ENCODE measurements around the gene STAB2. TPM values are rescaled to one million over a fixed set of nuclear protein-coding genes. Genes with fewer than 3 reads are reported as not detected.

The STAB2 gene
- polyA plus RNA-seq, 1 donor from 2014 or later, result not detected

DNA sequence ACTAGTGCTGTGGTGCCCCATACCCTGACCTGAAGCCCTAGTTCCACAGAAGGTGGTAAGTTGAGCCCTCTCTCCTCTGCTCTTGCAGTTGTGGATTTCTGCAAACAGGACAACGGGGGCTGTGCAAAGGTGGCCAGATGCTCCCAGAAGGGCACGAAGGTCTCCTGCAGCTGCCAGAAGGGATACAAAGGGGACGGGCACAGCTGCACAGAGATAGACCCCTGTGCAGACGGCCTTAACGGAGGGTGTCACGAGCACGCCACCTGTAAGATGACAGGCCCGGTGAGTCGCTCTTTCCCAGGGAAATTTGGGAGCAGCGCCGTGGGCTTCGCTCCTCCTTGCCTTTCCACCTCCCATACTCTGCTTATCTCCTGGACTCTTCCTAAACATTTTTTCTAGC lies 161.8 kb downstream of the STAB2 start:
- Histone ChIP-seq H3K36me3 (ENCODE audit: insufficient read depth, low read length) (no peaks in the 10 kb centered on the region), H2AFZ (ENCODE audit: low read depth, low read length) (no peak overlapping the region), H3K4me3 (ENCODE audit: low read length) (no peak overlapping the region), H3K9me2 (ENCODE audit: insufficient read depth, low read length) (no peaks in the 10 kb centered on the region), H4K20me1 (ENCODE audit: insufficient read depth) (no peaks in the 10 kb centered on the region), H3F3A (ENCODE audit: insufficient read depth, low read length, poor library complexity, severe bottlenecking) (no peaks in the 10 kb centered on the region), H3K27ac (ENCODE audit: low read length) (no peak overlapping the region), H3K4me2 (ENCODE audit: low read length) (no peak overlapping the region), H3K79me2 (replicated peaks; ENCODE audit: insufficient read depth, low read length) (no peaks in the 10 kb centered on the region), H3K9me3 (ENCODE audit: low read length) (no peaks in the 10 kb centered on the region), H3K27me3 (ENCODE audit: insufficient read depth, low read depth, low read length) (no peaks in the 10 kb centered on the region), H3K9ac (ENCODE audit: low read length) (no peak overlapping the region)
- TF ChIP-seq TAF1 (IDR thresholded peaks at IDR 0.05; ENCODE audit: low read depth) (no peak), EZH2 (IDR thresholded peaks at IDR 0.05; ENCODE audit: borderline replicate concordance, insufficient read depth, low read length, poor library complexity, severe bottlenecking) (no peak), POLR2AphosphoS5 (IDR thresholded peaks at IDR 0.05) (no peak), SMC3 (conservative IDR thresholded peaks at IDR 0.05; ENCODE audit: poor library complexity) (no peak), EP300 (conservative IDR thresholded peaks at IDR 0.05; ENCODE audit: poor library complexity, severe bottlenecking) (no peak), MXI1 (conservative IDR thresholded peaks at IDR 0.05; ENCODE audit: poor library complexity, severe bottlenecking) (no peak), RAD21 (conservative IDR thresholded peaks at IDR 0.05) (no peak)
- TF ChIP-seq, protein P1, sequence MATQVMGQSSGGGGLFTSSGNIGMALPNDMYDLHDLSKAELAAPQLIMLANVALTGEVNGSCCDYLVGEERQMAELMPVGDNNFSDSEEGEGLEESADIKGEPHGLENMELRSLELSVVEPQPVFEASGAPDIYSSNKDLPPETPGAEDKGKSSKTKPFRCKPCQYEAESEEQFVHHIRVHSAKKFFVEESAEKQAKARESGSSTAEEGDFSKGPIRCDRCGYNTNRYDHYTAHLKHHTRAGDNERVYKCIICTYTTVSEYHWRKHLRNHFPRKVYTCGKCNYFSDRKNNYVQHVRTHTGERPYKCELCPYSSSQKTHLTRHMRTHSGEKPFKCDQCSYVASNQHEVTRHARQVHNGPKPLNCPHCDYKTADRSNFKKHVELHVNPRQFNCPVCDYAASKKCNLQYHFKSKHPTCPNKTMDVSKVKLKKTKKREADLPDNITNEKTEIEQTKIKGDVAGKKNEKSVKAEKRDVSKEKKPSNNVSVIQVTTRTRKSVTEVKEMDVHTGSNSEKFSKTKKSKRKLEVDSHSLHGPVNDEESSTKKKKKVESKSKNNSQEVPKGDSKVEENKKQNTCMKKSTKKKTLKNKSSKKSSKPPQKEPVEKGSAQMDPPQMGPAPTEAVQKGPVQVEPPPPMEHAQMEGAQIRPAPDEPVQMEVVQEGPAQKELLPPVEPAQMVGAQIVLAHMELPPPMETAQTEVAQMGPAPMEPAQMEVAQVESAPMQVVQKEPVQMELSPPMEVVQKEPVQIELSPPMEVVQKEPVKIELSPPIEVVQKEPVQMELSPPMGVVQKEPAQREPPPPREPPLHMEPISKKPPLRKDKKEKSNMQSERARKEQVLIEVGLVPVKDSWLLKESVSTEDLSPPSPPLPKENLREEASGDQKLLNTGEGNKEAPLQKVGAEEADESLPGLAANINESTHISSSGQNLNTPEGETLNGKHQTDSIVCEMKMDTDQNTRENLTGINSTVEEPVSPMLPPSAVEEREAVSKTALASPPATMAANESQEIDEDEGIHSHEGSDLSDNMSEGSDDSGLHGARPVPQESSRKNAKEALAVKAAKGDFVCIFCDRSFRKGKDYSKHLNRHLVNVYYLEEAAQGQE (IDR thresholded peaks at IDR 0.05; ENCODE audit: borderline replicate concordance), result no peak
- TF ChIP-seq, protein P2, sequence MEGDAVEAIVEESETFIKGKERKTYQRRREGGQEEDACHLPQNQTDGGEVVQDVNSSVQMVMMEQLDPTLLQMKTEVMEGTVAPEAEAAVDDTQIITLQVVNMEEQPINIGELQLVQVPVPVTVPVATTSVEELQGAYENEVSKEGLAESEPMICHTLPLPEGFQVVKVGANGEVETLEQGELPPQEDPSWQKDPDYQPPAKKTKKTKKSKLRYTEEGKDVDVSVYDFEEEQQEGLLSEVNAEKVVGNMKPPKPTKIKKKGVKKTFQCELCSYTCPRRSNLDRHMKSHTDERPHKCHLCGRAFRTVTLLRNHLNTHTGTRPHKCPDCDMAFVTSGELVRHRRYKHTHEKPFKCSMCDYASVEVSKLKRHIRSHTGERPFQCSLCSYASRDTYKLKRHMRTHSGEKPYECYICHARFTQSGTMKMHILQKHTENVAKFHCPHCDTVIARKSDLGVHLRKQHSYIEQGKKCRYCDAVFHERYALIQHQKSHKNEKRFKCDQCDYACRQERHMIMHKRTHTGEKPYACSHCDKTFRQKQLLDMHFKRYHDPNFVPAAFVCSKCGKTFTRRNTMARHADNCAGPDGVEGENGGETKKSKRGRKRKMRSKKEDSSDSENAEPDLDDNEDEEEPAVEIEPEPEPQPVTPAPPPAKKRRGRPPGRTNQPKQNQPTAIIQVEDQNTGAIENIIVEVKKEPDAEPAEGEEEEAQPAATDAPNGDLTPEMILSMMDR (IDR thresholded peaks at IDR 0.05; ENCODE audit: poor library complexity, severe bottlenecking), result no peak

DNA sequence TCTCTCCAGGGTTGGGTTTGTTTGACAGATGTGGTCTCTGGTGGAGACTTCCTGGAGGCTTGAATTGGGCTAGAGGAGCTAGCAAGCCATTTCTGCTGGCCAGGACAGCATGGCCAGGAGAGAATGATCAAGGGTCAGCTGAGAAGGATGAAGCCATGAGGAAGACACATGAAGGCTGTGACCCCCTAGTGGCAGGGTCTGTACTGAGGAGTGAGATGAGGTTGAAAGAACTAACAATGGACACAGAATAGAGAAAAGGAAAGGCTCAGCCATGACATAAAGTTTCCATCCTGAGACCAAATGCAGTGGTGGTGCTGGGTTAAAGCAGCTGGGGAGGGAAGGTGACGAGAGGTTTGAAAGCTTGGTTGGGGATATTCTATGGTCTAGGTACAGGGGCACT lies 164.1 kb downstream of the STAB2 start:
- Histone ChIP-seq H4K20me1 (ENCODE audit: insufficient read depth) (no peaks in the 10 kb centered on the region), H3K27ac (ENCODE audit: low read length) (no peak overlapping the region)

More for the DNA sequence above, 164.1 kb downstream of the STAB2 start:
- H3F3A ChIP-seq (ENCODE audit: insufficient read depth, low read length, poor library complexity, severe bottlenecking), result no peaks in the 10 kb centered on the region
- TF ChIP-seq MXI1 (conservative IDR thresholded peaks at IDR 0.05; ENCODE audit: poor library complexity, severe bottlenecking), result no peak
- TF ChIP-seq POLR2AphosphoS5 (IDR thresholded peaks at IDR 0.05), result no peak
- TF ChIP-seq RAD21 (conservative IDR thresholded peaks at IDR 0.05), result no peak
- TF ChIP-seq, protein P2 (IDR thresholded peaks at IDR 0.05; ENCODE audit: poor library complexity, severe bottlenecking), result no peak
- TF ChIP-seq EZH2 (IDR thresholded peaks at IDR 0.05; ENCODE audit: borderline replicate concordance, insufficient read depth, low read length, poor library complexity, severe bottlenecking), result no peak
- TF ChIP-seq, protein P1 (IDR thresholded peaks at IDR 0.05; ENCODE audit: borderline replicate concordance), result no peak
- TF ChIP-seq TAF1 (IDR thresholded peaks at IDR 0.05; ENCODE audit: low read depth), result no peak
- no peak for TF ChIP-seq SMC3 (conservative IDR thresholded peaks at IDR 0.05; ENCODE audit: poor library complexity)
- no peak for TF ChIP-seq EP300 (conservative IDR thresholded peaks at IDR 0.05; ENCODE audit: poor library complexity, severe bottlenecking)
- no peak overlapping the region for H3K9ac ChIP-seq (ENCODE audit: low read length)
- no peaks in the 10 kb centered on the region for H3K27me3 ChIP-seq (ENCODE audit: insufficient read depth, low read depth, low read length)
- H3K9me2 ChIP-seq (ENCODE audit: insufficient read depth, low read length), result no peaks in the 10 kb centered on the region
- no peaks in the 10 kb centered on the region for H3K9me3 ChIP-seq (ENCODE audit: low read length)
- no peaks in the 10 kb centered on the region for H3K36me3 ChIP-seq (ENCODE audit: insufficient read depth, low read length)
- H3K79me2 ChIP-seq (replicated peaks; ENCODE audit: insufficient read depth, low read length), result no peaks in the 10 kb centered on the region
- H3K4me2 ChIP-seq (ENCODE audit: low read length), result no peak overlapping the region
- H2AFZ ChIP-seq (ENCODE audit: low read depth, low read length), result no peak overlapping the region
- H3K4me3 ChIP-seq (ENCODE audit: low read length), result no peak overlapping the region

All from neural cell (in vitro differentiated cells).